GM13977 (cell line): ENCODE measurements around the gene ARID5B.

Source experiments
- DNase-seq: peaks from one replicate; pipeline ENCODE4 v3.0.0; 2012; ENCODE audit warnings: low spot score
- in situ Hi-C: fragments of 300-500 bp; cut with MboI; formaldehyde crosslinking; loops from one replicate; pipeline ENCODE4 v1.12.0; 2022; ENCODE audit warnings: low sequenced_read_pairs, low pct_unique_long_range_greater_than_20kb, mixed read lengths, inconsistent platforms; ENCODE audit not compliant: unreplicated experiment
- TF ChIP-seq, protein P1 (sequence below): IDR thresholded peaks from 2 replicates; pipeline ENCODE4 v1.5.1; 2012; ENCODE audit warnings: mild to moderate bottlenecking, control low read depth; ENCODE audit not compliant: insufficient read depth; ENCODE audit errors: extremely low read depth, missing control alignments

ARID5B gene

DNA sequence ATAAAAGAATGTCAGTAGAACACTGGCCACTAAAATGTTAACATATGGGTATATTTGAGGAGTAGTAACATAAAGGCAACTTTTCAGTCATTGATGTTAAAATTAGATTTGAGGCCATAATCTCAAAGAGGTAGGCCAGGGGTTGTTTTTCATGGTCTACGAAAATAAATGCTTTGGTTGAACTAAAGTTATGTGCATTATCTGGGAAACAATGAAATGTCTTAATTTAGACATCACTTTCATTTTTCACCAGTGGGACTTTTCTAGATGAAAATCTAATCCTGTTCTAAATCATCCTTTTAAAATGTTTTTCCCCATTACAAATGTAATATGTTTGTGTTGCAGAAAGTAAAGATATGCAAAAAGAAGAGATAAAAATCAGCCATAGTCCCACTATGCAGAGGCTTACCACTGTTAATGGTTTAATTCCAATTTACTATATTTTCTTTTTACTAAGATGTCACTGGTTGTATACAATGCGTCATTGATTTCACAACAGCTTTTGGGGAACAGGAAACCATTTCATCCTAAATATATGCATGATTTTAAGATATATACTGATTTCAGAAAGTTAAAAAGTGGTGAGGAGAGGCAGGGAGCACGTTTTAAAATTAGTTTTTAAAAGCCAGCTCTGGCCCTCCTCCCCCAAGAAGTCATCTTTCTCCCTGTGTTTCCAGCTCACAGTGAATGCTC, 64.3 kb downstream of the ARID5B start:
- TF ChIP-seq, protein P1, sequence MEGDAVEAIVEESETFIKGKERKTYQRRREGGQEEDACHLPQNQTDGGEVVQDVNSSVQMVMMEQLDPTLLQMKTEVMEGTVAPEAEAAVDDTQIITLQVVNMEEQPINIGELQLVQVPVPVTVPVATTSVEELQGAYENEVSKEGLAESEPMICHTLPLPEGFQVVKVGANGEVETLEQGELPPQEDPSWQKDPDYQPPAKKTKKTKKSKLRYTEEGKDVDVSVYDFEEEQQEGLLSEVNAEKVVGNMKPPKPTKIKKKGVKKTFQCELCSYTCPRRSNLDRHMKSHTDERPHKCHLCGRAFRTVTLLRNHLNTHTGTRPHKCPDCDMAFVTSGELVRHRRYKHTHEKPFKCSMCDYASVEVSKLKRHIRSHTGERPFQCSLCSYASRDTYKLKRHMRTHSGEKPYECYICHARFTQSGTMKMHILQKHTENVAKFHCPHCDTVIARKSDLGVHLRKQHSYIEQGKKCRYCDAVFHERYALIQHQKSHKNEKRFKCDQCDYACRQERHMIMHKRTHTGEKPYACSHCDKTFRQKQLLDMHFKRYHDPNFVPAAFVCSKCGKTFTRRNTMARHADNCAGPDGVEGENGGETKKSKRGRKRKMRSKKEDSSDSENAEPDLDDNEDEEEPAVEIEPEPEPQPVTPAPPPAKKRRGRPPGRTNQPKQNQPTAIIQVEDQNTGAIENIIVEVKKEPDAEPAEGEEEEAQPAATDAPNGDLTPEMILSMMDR = no peak
- in situ Hi-C loops = no loop called here
- no peak for DNase-seq

DNA sequence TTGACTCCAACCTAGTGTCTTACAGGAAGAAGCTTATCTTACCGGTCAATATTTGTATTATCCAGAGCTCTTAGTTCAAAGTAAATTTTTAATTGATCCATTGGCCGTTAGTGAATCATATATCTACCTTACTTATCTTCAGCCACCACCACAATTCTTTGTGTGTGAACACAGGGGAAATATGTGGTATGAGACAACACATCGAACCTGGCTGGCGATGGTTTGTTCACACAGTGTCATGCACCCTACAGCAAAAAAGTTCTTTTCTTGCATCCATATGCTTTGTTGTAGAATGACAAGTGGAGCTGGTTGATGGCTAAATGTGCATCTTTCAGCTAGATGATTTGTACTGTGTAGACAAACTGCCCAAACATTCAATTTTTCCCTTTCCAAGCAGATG, 65.8 kb downstream of the ARID5B start:
- TF ChIP-seq, protein P1 = no peak
- in situ Hi-C loops = no loop called here
- no peak for DNase-seq

DNA sequence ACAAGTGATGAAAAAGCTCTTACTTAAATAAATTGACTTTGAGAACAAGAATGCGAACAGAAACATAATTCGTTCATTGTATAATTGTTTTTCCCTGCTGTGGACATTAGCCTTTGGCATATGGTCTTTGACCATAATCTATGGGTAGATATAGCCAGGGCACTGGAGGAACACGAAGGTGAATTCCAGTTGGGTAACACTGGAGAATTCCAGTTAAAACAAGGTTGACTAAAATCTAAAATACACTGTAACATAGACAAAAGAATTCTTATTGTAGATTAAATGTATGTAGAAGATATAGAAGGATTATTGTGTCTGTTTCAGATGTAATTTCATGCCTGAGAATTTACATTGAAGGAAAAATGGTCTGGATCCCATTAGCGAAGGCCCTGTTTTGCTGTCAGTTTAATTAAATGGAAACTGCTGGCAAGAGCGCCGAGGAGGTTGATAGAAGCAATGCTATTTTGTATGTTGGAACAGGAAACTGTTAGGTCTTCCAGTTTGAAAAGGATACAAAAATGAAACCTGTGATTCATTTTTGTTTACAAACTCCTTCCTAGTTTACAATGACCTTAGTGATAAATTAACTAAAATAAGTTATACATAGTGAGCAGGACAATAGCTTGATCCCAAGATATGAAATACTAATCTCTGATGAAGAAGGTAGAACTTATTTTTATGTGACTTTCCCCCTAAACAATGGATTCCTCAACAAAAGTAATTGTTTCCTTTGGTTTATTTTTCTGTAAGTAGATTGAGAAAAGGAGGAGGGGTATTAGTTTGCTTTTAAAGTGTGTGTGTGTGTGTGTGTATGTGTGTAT, 68.9 kb downstream of the ARID5B start:
- no peak for DNase-seq
- TF ChIP-seq, protein P1 = no peak
- in situ Hi-C loops = no loop called here

DNA sequence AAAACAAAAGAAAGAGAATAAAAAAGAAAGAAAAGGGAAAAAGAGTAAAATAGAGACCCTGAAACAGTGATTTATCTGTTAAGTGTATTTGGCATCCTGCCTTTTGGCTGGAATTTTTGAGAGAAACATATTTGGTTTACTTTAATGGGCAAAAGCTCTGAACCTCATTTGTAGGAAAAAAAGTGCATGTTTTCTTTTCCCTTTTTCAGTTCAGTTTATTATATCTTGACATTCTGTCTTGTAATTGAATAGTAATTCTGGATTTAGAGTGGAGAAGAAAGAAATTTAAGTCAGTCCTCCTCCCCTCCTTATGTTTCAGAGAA, 69.5 kb downstream of the ARID5B start:
- in situ Hi-C loops = no loop called here
- DNase-seq = no peak
- TF ChIP-seq, protein P1 = no peak

DNA sequence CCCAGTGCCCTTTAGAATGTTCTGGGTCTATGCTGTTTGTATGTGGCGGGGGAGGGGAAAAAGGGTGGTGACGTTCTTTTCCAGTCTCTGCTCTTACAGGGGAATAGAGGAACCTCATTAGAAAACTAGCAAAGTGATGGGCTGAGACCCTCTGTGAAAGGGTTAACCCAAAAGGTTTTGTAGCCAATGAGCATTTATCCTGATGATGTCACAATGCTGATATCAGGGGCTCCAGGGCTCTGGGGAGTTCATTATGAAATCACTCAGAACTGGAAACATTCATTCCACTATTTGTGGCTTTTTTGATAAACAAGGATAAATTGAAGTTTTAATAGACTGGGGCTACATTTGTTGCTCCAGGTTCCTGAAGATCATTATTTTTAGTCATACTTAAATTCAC, 71.7 kb downstream of the ARID5B start:
- no peak for DNase-seq
- TF ChIP-seq, protein P1 = no peak
- in situ Hi-C loops = no loop called here

DNA sequence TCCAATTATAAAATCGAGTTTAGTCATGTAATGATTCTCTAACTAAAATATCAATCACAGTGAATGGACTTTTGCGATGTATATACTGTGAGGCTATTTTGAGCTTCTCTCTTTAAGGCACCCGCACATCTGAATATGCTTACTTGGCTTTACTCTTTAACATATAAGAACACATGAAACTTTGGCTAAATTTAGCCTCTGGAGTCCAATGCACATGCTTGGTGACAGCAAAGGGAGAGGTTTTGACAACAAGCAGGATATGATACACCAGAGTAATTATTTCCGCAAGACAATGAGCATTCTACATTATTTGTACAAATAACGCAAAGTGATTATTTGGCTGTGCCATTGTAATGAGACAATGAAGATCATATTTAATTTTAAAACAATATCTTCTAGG, 72.4 kb downstream of the ARID5B start:
- TF ChIP-seq, protein P1 = no peak
- in situ Hi-C loops = no loop called here
- DNase-seq = no peak
